Stimulated activated CD8-positive, alpha-beta memory T cell treated with anti-CD3 and anti-CD28 coated beads, Interleukin-12 subunit alpha, Interleukin-12 subunit beta, amount 100 ng/mL, for 24 hours (primary cell): ENCODE measurements around the gene SYPL1.
"Not testable (repeated sequence)": the region's sequence is repeated elsewhere in the genome, so short reads cannot be mapped to it uniquely, and the experiment has no call there.

Source experiments
- DNase-seq: peaks from one replicate; pipeline ENCODE4 v3.0.0-alpha.2; 2020; ENCODE audit errors: extremely low read depth

SYPL1 gene

DNA sequence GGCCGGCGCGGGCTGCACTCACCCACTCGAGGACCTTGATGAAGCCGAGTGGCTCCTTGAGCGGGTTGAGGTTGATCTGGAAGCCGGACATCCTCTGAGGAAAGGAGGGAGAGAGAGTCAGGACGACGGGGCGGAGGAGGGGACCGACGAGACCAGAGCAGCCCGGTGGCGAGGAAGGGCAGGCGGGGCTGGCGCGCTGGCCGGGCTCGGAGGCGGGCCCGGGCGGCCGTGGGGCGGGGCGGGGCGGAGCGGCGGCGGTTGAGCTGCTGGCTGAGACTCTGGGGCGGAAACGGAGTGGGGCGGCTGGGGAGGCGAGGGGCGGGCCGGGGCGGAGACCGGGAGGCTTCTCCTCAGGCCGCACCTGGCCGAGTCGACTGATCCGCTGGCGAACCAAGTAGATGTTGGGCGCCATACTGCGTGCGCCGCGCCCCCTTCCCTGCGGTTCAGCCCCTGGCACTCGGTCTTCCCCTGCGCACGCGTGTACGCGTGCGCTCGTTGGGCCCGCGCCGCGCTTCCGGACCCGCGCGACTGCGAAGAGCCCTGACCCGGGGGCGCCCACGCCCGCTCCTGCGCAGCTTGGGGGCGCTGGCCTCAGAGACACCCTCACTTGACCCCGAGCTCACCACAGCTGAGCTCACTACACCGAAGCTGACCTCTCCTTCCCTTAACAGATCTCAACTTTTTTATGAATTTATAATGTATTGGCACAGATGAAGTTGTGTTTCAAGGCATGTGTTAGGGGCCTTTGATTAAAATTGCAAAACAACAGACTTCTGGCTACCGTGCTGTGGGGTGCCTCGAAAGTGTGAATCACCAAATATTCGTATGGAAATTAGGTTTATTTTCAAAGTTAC lies at the start of gene SYPL1:
Gene SYPL1 (minus strand): TSS at position 195 of the 854 bp plus-strand sequence. CDS start 104 bp downstream, at position 91.
- peak; percentile 82 for DNase-seq

DNA sequence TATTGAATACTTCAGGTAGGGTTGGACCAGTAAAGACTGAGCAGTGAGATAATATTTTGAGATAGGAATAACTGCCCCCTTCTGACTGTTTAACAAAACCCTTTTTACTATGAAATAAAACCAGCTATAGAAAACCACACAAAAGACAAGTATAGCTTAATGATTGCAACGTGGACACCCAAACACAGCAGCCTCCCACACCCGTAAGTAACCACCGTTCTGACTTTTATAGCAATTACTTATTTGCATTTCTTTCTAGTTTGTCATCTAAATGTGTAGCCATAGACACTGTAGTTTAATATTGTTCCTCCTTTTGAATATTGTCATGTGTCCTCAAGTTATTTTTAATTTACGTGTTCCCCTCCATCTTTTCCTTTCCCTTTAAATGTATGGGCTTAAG lies 42.9 kb upstream of the SYPL1 start:
- DNase-seq = no peak

DNA sequence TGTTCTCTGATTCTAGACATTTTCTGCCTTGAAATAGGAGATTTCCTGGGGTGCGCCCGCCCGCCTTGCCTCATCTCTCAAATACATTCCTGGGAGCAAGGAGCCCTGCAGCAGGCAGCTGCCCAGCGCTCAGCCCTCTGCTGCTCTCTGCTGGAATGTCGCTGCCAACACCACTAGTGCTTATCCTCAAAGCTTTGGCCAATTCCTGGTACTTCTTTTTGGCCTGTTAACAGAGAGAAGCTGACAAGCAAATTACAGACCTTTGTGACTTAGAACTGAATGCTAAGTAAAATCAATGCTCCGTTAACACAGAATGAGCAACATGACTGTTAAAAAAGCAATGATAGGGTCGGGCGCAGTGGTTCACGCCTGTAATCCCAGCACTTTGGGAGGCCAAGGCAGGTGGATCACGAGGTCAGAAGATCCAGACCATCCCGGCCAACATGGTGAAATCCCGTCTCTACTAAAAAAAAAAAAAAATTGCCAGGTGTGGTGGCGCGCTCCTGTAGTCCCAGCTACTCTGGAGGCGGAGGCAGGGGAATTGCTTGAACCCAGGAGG lies 41.9 kb upstream of the SYPL1 start:
- DNase-seq = peak; percentile 25

DNA sequence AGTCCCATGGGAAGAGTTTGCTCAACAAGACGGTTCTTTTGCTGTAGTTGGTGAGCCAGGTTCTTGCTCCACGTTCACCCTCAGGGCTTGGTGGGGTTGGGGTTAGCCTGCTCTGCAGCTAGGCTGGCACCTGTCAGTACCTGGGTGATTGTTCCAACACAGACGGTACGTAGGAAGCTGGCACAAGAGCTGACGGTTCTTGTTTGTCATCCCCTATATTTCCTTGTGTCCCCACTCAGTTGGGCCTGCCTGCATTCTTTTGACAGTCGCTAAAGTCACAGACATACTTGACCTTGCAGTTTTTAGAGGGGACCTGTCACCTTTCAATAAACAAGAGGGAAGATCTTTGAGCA lies 40.2 kb upstream of the SYPL1 start:
- DNase-seq = no peak

DNA sequence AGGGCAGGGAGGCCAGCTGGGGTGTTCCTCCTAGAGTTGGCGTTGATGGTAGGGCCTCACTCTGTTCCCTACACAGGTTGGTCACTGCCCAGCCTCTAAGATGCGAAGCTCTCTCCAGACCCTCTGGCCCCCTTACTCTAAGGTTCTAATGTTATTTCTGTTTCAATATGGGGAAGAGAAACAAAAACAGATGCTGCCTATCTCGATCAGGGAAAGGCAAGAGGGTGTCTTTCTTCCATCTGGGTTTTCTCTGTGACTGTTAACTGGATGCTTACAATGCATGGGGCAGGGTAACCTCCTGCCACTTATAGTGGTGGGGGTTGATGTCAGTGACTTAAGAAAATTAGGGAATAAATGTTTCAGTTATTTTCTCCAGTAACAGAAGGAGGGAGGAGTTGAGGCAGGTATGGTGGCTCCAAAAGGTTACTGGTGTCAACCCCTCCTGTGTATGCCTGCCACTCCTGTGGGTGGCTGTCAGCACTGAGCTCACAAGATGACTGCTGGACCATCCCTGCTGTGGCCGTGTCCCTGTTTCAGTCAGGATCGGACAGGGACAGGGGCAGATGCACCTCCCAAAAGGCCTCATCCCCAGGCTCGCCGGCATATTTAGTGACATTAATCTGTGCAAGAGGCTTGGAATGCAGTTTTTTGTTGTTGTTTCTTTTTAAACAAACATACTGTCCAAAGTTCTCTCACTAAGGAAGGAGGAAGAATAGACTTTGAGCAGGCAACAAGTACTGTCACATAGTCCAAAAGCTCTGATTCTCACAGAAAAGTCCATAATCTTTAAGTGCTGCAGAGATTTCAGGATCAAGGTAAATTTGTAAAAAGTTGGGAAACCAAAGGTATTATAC lies 39.6 kb upstream of the SYPL1 start:
- DNase-seq = no peak

DNA sequence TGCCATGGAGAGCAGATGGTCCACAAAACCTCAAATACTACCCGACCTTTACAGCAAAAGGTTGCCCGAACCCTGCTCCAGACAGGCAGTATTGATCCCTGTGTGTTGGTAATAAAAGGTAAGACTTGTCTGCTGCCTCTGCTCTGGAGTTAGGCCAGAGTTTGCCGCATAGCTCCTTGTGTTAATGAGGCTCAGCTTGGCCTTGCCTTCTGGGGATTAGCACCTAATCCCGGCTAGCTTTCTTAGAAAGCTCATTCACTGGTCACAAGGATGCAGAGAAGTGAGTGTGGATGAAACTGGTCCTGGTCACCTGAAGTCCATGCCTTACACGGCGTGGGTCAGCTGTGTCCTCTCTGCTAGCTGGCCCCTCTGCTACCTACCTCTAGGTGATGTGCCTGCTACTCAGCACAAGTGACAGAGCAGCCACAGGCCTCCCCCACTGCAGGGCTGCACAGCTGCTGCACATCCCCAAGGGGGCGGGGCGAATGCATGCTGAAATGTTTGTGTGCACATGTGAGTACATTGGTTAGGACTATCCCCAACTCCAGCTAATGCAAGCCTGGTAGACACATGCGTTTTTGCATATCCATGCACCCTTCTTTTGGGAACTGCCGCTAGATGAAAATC lies 31.7 kb upstream of the SYPL1 start:
- DNase-seq = no peak

DNA sequence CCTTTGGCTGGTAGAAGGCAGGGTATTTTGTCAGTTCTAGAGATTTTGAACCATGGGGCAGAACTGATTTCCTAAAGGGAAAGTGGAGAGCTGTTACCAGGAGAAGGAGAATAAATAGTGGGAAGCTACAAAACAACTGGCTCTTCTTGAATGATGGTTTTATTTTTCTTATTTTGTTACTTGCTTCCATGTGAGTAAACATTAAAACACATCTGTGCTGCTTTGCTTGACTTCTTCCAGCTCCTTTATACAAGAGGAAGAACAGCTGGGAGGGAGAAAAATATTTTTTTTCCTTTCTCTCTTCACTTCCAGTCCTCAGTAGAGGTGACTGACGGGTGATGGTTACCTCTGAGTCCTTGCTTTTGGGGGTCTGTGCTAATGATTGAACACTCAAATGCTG lies 30.0 kb upstream of the SYPL1 start:
- DNase-seq = no peak

DNA sequence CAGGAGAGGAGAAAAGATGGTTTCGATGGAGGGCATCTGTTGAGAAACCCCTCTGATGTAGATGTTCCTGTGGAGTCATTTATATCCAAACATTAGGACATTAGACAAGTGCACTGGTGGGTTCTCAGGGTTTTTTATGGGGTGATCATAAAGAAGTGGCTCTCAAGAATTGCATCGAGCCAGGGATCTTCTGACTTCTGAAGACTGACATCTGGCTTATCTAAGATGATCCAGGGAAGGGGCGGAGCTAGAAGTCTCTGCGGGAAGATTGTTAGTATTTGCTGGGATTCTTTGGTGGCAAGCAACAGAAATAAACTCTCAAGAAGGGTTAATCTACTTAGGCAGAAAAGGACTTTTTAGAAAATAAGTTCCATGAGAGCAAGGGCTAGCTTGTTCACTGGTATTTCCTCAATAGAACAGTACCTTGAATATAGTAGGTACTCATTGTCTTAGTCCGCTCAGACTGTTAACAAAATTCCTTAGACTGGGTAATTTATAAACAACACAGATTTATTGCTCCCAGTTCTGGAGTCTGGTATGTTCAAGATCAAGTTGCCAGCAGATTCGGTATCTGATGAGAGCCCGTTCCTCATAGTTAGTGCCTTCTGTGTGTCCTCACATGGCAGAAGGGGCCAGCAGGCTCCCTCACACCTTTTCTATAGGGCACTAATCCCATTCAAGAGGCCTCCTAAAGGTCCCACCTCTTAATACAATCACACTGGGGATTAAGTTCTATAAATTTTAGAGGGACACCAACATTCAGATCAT lies 28.5 kb upstream of the SYPL1 start:
- no peak for DNase-seq

DNA sequence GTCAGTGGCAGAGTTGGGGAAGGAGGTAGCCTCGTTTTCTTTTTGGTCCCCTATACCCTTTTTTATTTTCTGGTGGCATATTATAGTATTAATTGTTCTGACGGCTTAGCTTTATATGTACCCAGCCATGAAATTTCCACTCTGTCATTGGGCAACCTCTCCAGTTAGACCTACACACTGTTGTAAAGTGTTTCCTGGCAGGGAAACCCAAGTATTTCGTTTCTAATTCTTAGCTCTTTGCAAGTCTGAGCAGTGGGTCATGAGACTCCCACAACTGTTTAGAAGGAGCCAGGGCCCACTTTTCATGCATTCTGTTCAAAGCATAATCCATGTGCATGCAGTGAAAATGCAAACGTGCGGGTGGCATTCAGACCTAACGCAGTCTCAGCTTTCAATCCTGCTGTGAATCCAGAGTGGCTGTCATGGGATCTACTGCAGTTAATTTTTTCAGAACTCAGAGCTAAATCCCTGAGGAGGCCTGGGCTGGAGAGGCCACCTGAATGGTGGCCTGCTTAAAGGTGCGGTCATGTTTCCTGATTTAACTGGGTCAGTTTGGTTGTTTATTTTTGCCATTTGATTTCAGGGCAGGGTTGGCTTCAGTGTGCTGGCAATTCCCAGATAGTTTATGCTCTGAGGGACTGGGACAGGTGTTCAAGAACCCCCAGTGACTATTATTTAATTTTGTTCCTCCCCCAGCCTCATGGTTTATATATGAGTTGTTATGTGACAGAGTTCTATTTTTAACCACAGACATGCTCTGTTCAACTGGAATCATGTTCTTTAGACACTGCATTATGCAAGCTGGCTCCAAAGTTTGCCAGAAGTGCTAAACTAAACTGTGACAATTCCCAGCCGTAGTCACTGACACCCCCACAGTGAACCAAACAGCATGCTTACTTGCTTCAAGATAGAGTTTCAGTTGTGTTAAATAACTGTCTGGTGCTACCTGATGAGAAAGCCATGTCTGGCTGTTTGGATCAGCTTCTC lies 27.4 kb upstream of the SYPL1 start:
- DNase-seq = no peak

DNA sequence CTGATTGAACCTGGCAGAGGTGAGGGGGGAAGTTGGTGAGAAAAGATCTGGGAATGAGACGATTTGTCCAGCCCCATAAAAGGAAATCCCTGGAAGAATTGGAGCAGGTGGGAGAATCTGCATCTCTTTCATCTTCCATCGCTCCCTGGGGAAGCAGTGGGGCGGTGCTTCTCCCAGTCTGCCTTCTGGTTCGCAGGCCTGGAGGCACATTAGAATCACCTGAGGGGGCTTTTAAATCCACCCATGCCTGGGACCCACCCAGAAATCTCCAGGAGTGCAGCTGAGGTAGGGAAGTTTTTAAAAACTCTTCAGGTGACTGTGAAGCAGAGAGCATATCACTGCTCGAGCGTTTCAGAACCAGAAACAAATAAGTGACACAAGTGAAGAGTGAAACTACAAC lies 26.7 kb upstream of the SYPL1 start:
- no peak for DNase-seq

DNA sequence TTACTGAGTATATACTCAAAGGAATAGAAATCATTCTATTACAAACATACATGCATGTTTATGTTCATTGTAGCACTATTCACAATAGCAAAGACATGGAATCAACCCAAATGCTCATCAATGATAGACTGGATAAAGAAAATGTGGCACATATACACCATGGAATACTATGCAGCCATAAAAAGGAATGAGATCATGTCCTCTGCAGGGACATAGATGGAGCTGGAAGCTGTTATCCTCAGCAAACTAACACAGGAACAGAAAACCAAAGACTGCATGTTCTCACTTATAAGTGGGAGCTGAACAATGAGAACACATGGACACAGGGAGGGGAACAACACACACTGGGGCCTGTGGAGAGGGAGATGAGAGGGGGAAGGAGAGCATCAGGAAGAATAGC lies 26.1 kb upstream of the SYPL1 start:
- DNase-seq = not testable (repeated sequence)

DNA sequence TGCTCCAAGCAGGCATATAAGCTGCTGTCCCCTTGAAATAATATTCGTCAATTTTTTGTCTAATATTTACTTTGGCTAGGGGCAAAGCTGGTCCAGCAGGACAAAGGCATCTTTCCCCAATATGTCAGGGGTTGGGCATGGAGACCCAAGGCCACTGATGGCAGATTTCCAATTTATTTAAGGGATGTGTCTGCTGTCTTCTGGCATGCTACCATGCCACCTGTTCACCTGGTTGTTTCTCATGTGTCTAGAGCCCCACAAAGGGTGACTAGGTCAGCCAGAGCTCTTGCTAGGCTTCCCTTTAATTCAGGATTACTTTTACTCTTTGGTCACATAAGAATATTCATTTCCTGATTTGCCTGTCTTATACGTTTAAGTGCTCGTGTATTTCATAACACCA lies 22.1 kb upstream of the SYPL1 start:
- DNase-seq = no peak

DNA sequence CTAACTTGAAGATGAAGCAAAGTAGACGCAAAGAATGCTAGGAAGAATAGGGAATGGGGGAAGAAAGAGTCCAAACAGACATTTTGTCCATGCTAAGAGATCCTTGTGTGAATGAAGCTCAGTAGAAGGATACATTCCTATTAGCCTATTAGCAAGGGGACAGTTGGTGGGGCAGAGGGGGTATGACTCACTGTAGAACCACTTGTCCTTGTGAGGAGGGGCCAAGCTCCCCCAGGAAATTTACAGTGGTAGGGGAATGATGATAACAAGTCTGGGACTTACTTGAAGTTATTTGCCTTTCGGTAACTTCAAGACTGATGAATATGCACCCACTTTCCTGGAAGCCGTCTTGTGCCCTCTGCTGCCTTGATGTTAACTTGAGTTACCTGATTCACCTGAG lies 17.2 kb upstream of the SYPL1 start:
- DNase-seq = no peak

DNA sequence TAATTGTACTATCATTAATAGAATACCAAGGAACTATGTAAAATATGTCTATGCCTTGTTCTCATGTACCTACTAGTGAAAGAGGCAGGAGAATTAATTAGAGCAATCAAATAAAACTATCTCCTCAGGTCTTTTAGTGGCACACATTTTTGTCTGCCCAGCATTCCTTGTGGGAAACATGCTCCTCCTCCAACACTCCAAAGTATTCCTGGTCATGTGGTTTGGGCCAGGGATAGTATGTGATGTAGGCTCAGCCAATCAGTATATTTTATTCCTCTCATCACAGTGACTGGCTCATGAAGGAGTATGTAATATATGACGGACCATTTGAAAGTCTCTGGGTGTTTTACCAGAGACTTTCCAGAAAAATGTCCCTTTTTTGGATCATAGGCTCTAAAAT lies 16.7 kb upstream of the SYPL1 start:
- no peak for DNase-seq

DNA sequence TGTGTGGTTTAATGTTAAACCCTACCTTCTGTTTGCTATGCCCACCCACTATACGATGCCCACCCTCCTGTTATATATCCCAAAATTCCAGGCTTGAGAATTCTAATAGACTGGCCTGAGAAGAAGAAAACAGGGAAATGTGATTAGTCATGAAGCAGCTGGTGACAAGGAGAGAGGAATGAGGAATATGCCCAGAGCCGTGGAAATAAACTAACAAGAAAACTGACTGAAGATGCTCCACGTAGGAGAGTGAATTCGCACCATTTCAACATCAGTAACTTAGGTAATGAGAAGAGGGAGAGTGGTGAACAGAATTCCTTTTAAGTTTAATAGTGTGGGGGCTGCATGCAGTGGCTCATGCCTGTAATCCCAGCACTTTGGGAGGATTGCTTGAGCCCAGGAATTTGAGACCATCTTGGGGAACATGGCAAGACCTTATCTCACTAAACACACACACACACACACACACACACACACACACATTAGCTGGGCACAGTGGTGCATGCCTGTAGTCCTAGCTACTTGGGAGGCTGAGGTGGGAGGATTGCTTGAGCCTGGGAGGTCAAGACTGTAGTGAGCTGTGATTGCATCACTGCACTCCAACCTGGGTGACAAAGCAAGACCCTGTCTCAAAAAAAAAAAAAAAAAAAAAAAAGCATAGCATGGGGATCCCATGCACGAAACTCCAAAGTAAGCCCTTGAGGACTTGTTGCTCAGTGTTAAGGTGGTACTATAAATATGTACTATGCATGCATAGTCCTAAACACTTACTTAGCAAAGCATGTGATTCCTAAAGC lies 16.1 kb upstream of the SYPL1 start:
- no peak for DNase-seq

DNA sequence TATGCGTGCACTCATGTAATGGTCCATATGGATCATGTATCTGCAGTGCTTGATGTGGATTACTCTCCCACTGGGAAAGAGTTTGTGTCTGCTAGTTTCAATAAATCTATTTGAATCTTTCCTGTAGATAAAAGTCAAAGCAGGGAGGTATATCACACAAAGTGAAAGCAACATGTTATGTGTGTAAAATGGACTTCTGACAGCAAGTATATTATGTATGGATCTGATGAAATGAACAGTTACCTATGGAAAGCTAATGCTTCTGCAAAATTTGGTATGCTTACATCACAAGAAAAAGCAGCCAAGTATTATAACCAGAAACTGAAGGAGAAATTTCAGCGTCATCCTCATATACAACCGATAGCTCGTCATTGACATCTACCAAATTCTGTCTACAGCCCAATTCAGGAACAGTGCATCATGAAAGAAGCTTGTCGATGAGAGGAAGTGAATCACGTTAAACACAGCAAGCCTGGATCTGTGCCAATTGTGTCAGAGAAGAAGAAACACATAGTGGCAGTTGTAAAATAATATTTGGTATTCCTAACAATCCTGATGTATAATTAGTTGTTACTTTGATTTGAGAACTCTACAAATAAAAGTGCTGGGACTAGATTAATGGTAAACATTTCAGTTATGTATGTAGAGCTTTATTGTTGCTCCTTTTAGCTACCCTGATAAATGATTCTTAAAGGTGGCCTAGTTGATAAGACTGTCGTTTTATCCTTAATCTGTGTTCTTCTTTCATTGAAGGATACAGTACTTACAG lies 14.2 kb upstream of the SYPL1 start:
- no peak for DNase-seq

DNA sequence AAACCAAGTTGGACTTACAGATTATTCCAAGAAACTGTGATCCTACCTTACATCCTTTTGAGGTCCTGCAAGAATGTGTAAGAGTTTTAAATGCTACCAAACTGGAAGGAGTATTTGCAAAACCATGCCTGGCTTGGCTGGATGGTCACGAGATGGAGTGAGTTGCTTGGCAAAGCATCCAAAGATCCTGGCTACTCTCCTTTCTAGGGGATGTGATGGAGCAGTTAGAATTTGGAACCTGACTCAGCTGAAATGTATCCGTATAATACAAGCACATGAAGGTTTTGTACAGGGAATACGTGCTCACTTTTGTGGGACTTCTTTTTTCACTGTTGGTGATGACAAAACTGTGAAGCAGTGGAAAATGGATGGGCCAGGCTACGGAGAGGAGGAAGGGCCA lies 13.3 kb upstream of the SYPL1 start:
- no peak for DNase-seq

DNA sequence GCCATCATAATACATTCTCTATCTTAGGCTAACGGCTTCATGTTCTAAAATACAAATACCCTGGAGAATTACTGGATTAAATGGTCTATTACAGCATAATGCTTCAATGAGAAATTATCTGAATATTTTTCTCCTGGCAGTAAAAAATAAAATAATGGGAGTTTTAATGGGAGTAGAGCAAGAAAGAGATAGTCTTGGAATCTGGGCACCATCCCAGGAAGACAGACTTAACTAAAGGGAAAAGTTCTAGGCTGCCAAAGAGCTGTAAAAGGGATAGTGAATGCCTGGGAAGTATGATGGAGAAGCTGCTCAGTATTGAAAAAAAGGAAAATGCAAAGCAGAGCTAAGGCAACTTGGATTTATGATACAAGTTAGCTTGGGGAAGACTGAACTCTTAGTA lies 12.1 kb upstream of the SYPL1 start:
- DNase-seq = no peak

DNA sequence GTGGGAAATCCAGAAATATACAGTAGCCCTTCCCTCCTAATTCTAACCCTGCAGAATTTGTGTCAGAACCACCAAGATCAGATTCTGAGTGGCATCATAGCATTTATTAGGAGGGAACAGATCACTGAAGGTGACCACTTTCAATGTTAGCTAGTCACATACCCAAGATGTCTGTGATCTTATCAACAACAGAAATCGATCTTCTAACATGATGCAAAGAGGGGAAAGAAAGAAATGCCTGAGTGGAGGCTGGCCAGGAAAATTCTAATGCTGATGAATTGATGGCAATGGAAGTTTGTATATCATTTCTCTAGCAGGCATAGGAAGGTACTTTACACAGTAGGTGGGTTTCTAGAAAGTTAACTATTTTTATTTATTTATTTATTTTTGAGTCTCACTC lies 10.6 kb upstream of the SYPL1 start:
- no peak for DNase-seq
